ENCODE results near the gene GLRX5.

The GLRX5 gene

DNA sequence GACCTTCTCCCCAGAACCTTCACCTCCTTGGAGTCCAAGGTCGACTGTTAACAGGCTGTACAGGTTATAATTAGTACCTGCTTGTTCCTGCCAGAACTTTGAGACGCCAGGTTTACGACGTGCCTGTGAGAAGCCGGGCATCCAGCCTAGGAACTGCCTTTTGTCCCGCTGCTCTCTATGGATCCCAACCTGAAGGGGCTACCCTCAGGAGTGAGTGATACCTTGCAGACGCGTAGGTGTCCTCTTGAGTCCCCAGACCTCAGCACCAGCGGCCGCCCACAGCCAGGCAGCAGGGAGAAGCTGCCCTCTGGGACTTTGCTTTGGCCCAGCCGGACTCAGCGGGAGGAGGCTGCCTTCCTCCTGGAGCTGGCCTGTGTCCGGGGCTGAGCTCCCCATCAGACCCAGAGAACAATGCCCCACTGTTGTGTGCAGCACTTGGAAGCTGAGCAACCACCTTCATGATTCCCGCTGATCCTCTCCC, 34.6 kb upstream of the GLRX5 start:
- no peak overlapping the region for H3K4me2 ChIP-seq (ENCODE audit: low read length)
- H3K27ac ChIP-seq (ENCODE audit: low read length) = no peak overlapping the region
- H3K4me1 ChIP-seq (ENCODE audit: low read length) = peaks cover 64% of the 10 kb centered on the region
- H3K79me2 ChIP-seq (ENCODE audit: low read length) = peaks cover 87% of the 10 kb centered on the region
- peaks cover 39% of the 10 kb centered on the region for H4K20me1 ChIP-seq (ENCODE audit: insufficient read depth, low read length)
- H3K9me3 ChIP-seq (ENCODE audit: insufficient read depth, low read length) = no peaks in the 10 kb centered on the region
- no peak overlapping the region for H2AFZ ChIP-seq (ENCODE audit: low read depth, low read length)
- no peaks in the 10 kb centered on the region for H3K27me3 ChIP-seq (ENCODE audit: low read depth, low read length)
- H3K9ac ChIP-seq (ENCODE audit: low read length) = no peak overlapping the region
- no peak overlapping the region for H3K4me3 ChIP-seq (ENCODE audit: low read length)
- TF ChIP-seq, protein P1, sequence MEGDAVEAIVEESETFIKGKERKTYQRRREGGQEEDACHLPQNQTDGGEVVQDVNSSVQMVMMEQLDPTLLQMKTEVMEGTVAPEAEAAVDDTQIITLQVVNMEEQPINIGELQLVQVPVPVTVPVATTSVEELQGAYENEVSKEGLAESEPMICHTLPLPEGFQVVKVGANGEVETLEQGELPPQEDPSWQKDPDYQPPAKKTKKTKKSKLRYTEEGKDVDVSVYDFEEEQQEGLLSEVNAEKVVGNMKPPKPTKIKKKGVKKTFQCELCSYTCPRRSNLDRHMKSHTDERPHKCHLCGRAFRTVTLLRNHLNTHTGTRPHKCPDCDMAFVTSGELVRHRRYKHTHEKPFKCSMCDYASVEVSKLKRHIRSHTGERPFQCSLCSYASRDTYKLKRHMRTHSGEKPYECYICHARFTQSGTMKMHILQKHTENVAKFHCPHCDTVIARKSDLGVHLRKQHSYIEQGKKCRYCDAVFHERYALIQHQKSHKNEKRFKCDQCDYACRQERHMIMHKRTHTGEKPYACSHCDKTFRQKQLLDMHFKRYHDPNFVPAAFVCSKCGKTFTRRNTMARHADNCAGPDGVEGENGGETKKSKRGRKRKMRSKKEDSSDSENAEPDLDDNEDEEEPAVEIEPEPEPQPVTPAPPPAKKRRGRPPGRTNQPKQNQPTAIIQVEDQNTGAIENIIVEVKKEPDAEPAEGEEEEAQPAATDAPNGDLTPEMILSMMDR (IDR thresholded peaks at IDR 0.05; ENCODE audit: low read depth, low read length) = no peak
- TF ChIP-seq EZH2phosphoT487 (IDR thresholded peaks at IDR 0.05; ENCODE audit: low read depth) = no peak
- H3K36me3 ChIP-seq (replicated peaks; ENCODE audit: low read depth, low read length) = peaks cover 12% of the 10 kb centered on the region

DNA sequence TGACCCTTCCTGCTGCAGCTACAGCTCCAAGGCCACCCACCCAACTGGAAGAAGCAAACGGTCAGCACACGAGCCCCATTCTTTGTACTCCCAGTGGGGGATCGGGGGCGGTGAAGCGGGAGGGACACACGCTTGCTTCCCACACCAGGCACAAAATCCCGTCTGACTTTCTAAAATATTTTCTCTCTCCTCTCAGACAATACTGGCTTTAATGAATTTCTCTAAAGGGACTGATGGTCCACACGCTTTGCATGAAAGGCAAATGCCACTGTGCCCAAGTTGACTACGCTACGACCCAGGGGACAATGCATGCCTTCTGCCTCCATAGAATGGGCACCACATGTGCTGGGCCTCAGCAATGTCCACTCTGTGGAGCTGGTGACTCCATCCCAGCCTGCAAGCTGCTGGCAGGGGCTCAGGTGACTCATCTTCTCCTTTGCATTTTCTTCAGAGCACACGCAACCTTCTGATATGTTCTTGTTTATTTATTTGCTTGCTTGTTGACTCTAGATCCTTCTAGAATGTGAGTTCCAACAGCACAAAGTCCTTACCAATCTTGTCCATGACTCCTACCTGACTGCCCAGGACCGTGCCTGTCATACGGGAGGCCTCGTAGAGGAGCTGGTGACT, 34.0 kb upstream of the GLRX5 start:
- Histone ChIP-seq H3K4me3 (ENCODE audit: low read length) (no peak overlapping the region), H3K9ac (ENCODE audit: low read length) (no peak overlapping the region), H3K4me1 (ENCODE audit: low read length) (peaks cover 59% of the 10 kb centered on the region), H4K20me1 (ENCODE audit: insufficient read depth, low read length) (peaks cover 39% of the 10 kb centered on the region), H3K27me3 (ENCODE audit: low read depth, low read length) (no peaks in the 10 kb centered on the region), H3K36me3 (replicated peaks; ENCODE audit: low read depth, low read length) (peaks cover 12% of the 10 kb centered on the region), H3K9me3 (ENCODE audit: insufficient read depth, low read length) (no peaks in the 10 kb centered on the region), H3K4me2 (ENCODE audit: low read length) (no peak overlapping the region), H3K27ac (ENCODE audit: low read length) (no peak overlapping the region), H2AFZ (ENCODE audit: low read depth, low read length) (no peak overlapping the region), H3K79me2 (ENCODE audit: low read length) (peaks cover 88% of the 10 kb centered on the region)
- TF ChIP-seq EZH2phosphoT487 (IDR thresholded peaks at IDR 0.05; ENCODE audit: low read depth) = no peak
- TF ChIP-seq, protein P1 (IDR thresholded peaks at IDR 0.05; ENCODE audit: low read depth, low read length) = no peak

DNA sequence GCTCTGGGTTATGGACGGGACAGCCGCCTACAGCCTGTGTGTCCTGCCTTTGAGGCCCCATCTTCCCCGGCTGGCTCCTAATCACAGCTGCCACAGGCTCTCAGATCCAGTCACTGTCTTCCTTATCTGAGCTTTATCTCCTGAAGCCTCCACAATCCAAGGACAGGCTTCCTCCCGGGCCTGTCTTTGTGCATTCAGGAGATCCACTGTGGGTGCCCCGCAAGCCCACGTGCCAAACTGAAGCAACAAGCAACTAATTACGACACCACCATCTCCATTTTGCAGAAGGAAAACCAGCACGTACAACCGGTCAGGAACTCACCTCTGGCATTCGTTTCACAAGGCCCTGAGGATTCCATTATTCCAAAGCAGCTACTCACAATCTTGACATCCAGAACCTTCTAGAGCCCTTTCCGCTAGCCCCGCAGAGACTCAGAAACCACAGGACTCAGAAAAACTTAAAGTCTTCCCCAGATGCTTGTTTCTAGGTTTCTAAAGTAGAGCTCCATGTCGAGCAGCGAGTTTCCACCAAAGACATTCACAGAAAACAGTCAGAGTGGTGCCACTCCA, 32.4 kb upstream of the GLRX5 start:
- Histone ChIP-seq H3K4me1 (ENCODE audit: low read length) (peaks cover 43% of the 10 kb centered on the region), H3K9me3 (ENCODE audit: insufficient read depth, low read length) (no peaks in the 10 kb centered on the region), H4K20me1 (ENCODE audit: insufficient read depth, low read length) (peaks cover 55% of the 10 kb centered on the region), H3K9ac (ENCODE audit: low read length) (no peak overlapping the region), H3K4me3 (ENCODE audit: low read length) (no peak overlapping the region), H3K79me2 (ENCODE audit: low read length) (peaks cover 88% of the 10 kb centered on the region), H3K27ac (ENCODE audit: low read length) (no peak overlapping the region), H3K27me3 (ENCODE audit: low read depth, low read length) (no peaks in the 10 kb centered on the region), H3K4me2 (ENCODE audit: low read length) (no peak overlapping the region), H2AFZ (ENCODE audit: low read depth, low read length) (no peak overlapping the region), H3K36me3 (replicated peaks; ENCODE audit: low read depth, low read length) (peaks cover 23% of the 10 kb centered on the region)
- TF ChIP-seq, protein P1 (IDR thresholded peaks at IDR 0.05; ENCODE audit: low read depth, low read length) = no peak
- TF ChIP-seq EZH2phosphoT487 (IDR thresholded peaks at IDR 0.05; ENCODE audit: low read depth) = no peak

DNA sequence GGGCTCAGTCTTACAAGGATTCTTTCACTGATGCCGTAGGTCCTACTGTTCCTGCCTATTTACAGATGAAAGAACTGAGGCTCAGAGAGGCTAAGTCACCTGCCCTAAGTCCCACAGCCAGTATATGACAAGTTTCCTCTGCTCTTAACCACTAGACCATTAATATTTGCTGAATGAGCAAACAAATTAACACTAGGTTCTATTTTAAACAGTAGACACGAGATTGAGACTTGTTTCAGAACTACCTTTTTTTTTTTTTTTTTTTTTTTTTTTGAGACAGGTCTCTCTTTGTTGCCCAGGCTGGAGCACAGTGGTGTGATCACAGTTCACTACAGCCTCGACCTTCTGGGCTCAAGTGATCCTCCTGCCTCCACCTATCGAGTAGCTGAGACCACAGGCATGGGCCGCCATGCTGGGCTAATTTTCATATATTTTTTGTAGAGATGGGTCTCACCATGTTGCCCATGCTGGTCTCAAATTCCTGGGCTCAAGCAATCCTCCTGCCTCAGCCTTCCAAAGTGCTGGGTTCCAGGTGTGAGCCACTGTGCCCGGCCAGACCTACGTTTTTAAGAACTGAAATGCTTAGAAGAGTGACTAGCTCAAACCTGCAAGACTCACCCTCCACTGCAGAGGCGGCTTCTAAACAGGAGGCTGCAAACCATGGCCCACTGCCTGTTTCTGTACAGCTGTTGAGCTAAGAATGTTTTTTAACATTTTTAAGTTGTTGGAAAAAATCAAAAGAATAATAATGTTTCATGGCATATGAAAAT, 31.3 kb upstream of the GLRX5 start:
- peaks cover 65% of the 10 kb centered on the region for H4K20me1 ChIP-seq (ENCODE audit: insufficient read depth, low read length)
- H3K9me3 ChIP-seq (ENCODE audit: insufficient read depth, low read length) = no peaks in the 10 kb centered on the region
- 0 out of 2 replicates have a peak overlapping the region, but pooled peaks have one; percentile 4 for H3K9ac ChIP-seq (ENCODE audit: low read length)
- peaks cover 34% of the 10 kb centered on the region for H3K36me3 ChIP-seq (replicated peaks; ENCODE audit: low read depth, low read length)
- no peak for TF ChIP-seq EZH2phosphoT487 (IDR thresholded peaks at IDR 0.05; ENCODE audit: low read depth)
- TF ChIP-seq, protein P1 (IDR thresholded peaks at IDR 0.05; ENCODE audit: low read depth, low read length) = no peak
- no peaks in the 10 kb centered on the region for H3K27me3 ChIP-seq (ENCODE audit: low read depth, low read length)
- H3K79me2 ChIP-seq (ENCODE audit: low read length) = peaks cover 93% of the 10 kb centered on the region
- peak overlapping the region; percentile 55 for H3K27ac ChIP-seq (ENCODE audit: low read length)
- peak overlapping the region; percentile 69 for H3K4me2 ChIP-seq (ENCODE audit: low read length)
- H2AFZ ChIP-seq (ENCODE audit: low read depth, low read length) = no peak overlapping the region
- H3K4me1 ChIP-seq (ENCODE audit: low read length) = peaks cover 42% of the 10 kb centered on the region
- peak overlapping the region; percentile 8; the same call in 1 of the 2 replicates for H3K4me3 ChIP-seq (ENCODE audit: low read length)
